Measurements from ENCODE around the gene IFITM10.
A peak's percentile ranks its signal among the peaks of the same experiment; 100 is the strongest.

The IFITM10 gene

GRCh38 chr11:1706634-1707400, 43.6 kb downstream of the IFITM10 start:
- no peak for DNase-seq

- no peak for DNase-seq
Observed at GRCh38 chr11:1705126-1706052, 45.0 kb downstream of the IFITM10 start.

- DNase-seq: no peak
Observed at GRCh38 chr11:1703146-1703545, 47.2 kb downstream of the IFITM10 start.

GRCh38 chr11:1702506-1702905, 47.9 kb downstream of the IFITM10 start:
- no peak for DNase-seq

- DNase-seq: no peak
Observed at GRCh38 chr11:1701091-1701807, 49.1 kb downstream of the IFITM10 start.

- no peak for DNase-seq
Observed at GRCh38 chr11:1699771-1700170, 50.6 kb downstream of the IFITM10 start.

- no peak for DNase-seq
Observed at GRCh38 chr11:1696608-1697570, 53.5 kb downstream of the IFITM10 start, which contains the start of gene KRTAP5-6. KRTAP5-6 (plus strand) TSS chr11:1697195; CDS start chr11:1697246, 51 bp downstream.

- no peak for DNase-seq
Observed at GRCh38 chr11:1695548-1696108, 54.8 kb downstream of the IFITM10 start.

GRCh38 chr11:1694846-1695547, 55.4 kb downstream of the IFITM10 start:
- DNase-seq: no peak

- peak; percentile 64 to 75 (median 71) for DNase-seq
Observed at GRCh38 chr11:1694064-1694845, 56.1 kb downstream of the IFITM10 start.

GRCh38 chr11:1693327-1694063, 56.9 kb downstream of the IFITM10 start:
- peak; percentile 54 to 65 (median 58) for DNase-seq

- no peak for DNase-seq
Observed at GRCh38 chr11:1692708-1693326, 57.6 kb downstream of the IFITM10 start.

GRCh38 chr11:1691878-1692707, 58.3 kb downstream of the IFITM10 start:
- no peak for DNase-seq

- no peak for DNase-seq
Observed at GRCh38 chr11:1691026-1691877, 59.1 kb downstream of the IFITM10 start.

- no peak for DNase-seq
Observed at GRCh38 chr11:1690167-1691025, 60.0 kb downstream of the IFITM10 start.

All from activated CD4-positive, CD25-positive, alpha-beta regulatory T cell (primary cell).